Testis (tissue), 3 donors: ENCODE data around the gene XCL2. TPM values are rescaled to one million over a fixed set of nuclear protein-coding genes. Genes with fewer than 3 reads are reported as not detected.

Source experiments
- DNase-seq: peaks from one replicate; pipeline ENCODE4 v3.0.0-alpha.2; 2019
- H3K27ac ChIP-seq, 2 donors: fragments of 200-600 bp; sonication (generic); one replicate each; pipeline ENCODE4 v1.5.1; 2019
- H3K27me3 ChIP-seq: fragments of 200-600 bp; sonication (generic); one replicate; pipeline ENCODE4 v1.5.1; 2019
- H3K36me3 ChIP-seq: fragments of 200-600 bp; sonication (generic); one replicate; pipeline ENCODE4 v1.5.1; 2017; ENCODE audit warnings: low read depth; ENCODE audit errors: missing control alignments
- H3K4me1 ChIP-seq: fragments of 200-600 bp; sonication (generic); one replicate; pipeline ENCODE4 v1.5.1; 2019
- H3K4me3 ChIP-seq, 2 donors: fragments of 200-600 bp; sonication (generic); one replicate each; pipeline ENCODE4 v1.5.1; 2017 to 2019
- H3K9me3 ChIP-seq: fragments of 200-600 bp; sonication (generic); one replicate; pipeline ENCODE4 v1.5.1; 2017
- CTCF ChIP-seq, 3 experiments: fragments of 450-650 bp in 2 of 3; fragments of 200-600 bp in 1 of 3; sonication (generic) in 1 of 3; IDR thresholded peaks; one replicate each; pipeline ENCODE4 v1.5.1; 2016 to 2019; ENCODE audit warnings: antibody characterized with exemption in 3 of 3, mild to moderate bottlenecking in 2 of 3, moderate library complexity in 1 of 3
- POLR2A ChIP-seq: fragments of 450-650 bp; IDR thresholded peaks from one replicate; pipeline ENCODE4 v1.6.1; 2017; ENCODE audit warnings: antibody characterized with exemption, mild to moderate bottlenecking, moderate library complexity
- WGBS, 2 donors: methylation state at CpG; one replicate each; pipeline ENCODE4 v1.1.5; 2018; 5-methylcytosine and 5-hydroxymethylcytosine counted together
- intact Hi-C: fragments of 100-400 bp; cut with DNase I; formaldehyde crosslinking; loops from one replicate; pipeline ENCODE4 v1.15.1; 2023; ENCODE audit warnings: low total_unique reads
- polyA plus RNA-seq: library from polyadenylated mRNA; stranded (reverse); fragments of 350-450 nt; fragmentation: Illumina TruSeq; extraction: RNeasy Lipid Tissue Mini Kit (QIAGEN cat#74804); gene quantifications from one replicate; pipeline ENCODE4 v1.2.3, GENCODE V29; 2014; ENCODE audit warnings: low read depth, low replicate concordance; ENCODE audit not compliant: insufficient read depth
- total RNA-seq, 2 donors: library from RNA; depleted of rRNA; stranded (reverse); fragments of >200 nt; gene quantifications; one replicate each; pipeline ENCODE4 v1.2.3, GENCODE V29; 2016

XCL2 gene
- total and polyA plus RNA-seq, 3 donors from 2014 or later = 2.0 TPM; not detected in 2

- no peaks in the 10 kb centered on the region for H3K9me3 ChIP-seq
- H3K36me3 ChIP-seq = no peaks in the 10 kb centered on the region
- no peaks in the 10 kb centered on the region for H3K27me3 ChIP-seq
- no peak overlapping the region for H3K27ac ChIP-seq
- TF ChIP-seq POLR2A = no peak
- no peak for TF ChIP-seq CTCF (IDR thresholded peaks at IDR 0.05)
- DNase-seq = no peak
- no peak overlapping the region for H3K4me3 ChIP-seq
- 78 to 82% methylated on average over 1 of the region's 1 CpG for WGBS, 2 donors
- intact Hi-C loops = loop anchor here (10.0 kb wide), 1 partner anchor 122 kb away; no protein-coding TSS in a partner anchor
- no peaks in the 10 kb centered on the region for H3K4me1 ChIP-seq
Observed at GRCh38 chr1:168567007-168567406, 23.2 kb upstream of the XCL2 start.

- no peaks in the 10 kb centered on the region for H3K9me3 ChIP-seq
- no peaks in the 10 kb centered on the region for H3K36me3 ChIP-seq
- no peaks in the 10 kb centered on the region for H3K27me3 ChIP-seq
- no peaks in the 10 kb centered on the region for H3K4me1 ChIP-seq
- DNase-seq = no peak
- WGBS, 2 donors = 50 to 60% methylated on average over 4 of the region's 4 CpGs
- no peak overlapping the region for H3K4me3 ChIP-seq
- H3K27ac ChIP-seq = no peak overlapping the region
- TF ChIP-seq POLR2A (no peak), CTCF (IDR thresholded peaks at IDR 0.05) (no peak)
- intact Hi-C loops = loop anchor here (10.0 kb wide), 1 partner anchor 121 kb away; no protein-coding TSS in a partner anchor
Observed at GRCh38 chr1:168565825-168566224, 22.0 kb upstream of the XCL2 start.

GRCh38 chr1:168561989-168562388 is 18.2 kb upstream of the XCL2 start:
- Histone ChIP-seq H3K4me1 (no peaks in the 10 kb centered on the region), H3K4me3 (no peak overlapping the region), H3K27me3 (no peaks in the 10 kb centered on the region), H3K9me3 (no peaks in the 10 kb centered on the region), H3K36me3 (no peaks in the 10 kb centered on the region), H3K27ac (no peak overlapping the region)
- WGBS, 2 donors = 77 to 89% methylated on average over 2 of the region's 2 CpGs
- intact Hi-C loops = loop anchor here (10.0 kb wide), 1 partner anchor 117 kb away; no protein-coding TSS in a partner anchor
- DNase-seq = no peak
- TF ChIP-seq CTCF (IDR thresholded peaks at IDR 0.05) (no peak), POLR2A (no peak)

GRCh38 chr1:168560370-168560769 is 16.6 kb upstream of the XCL2 start:
- H3K4me1 ChIP-seq = no peaks in the 10 kb centered on the region
- H3K4me3 ChIP-seq = no peak overlapping the region
- H3K27me3 ChIP-seq = no peaks in the 10 kb centered on the region
- DNase-seq = no peak
- no peak for TF ChIP-seq POLR2A
- TF ChIP-seq CTCF (IDR thresholded peaks at IDR 0.05) = no peak
- no peaks in the 10 kb centered on the region for H3K36me3 ChIP-seq
- intact Hi-C loops = loop anchor here (10.0 kb wide), 1 partner anchor 116 kb away; no protein-coding TSS in a partner anchor
- H3K9me3 ChIP-seq = no peaks in the 10 kb centered on the region
- no peak overlapping the region for H3K27ac ChIP-seq

GRCh38 chr1:168556647-168557046 is 12.8 kb upstream of the XCL2 start:
- Histone ChIP-seq H3K4me1 (no peaks in the 10 kb centered on the region), H3K27me3 (no peaks in the 10 kb centered on the region), H3K4me3 (no peak overlapping the region), H3K27ac (no peak overlapping the region), H3K9me3 (no peaks in the 10 kb centered on the region), H3K36me3 (no peaks in the 10 kb centered on the region)
- intact Hi-C loops = no loop called here
- TF ChIP-seq CTCF (IDR thresholded peaks at IDR 0.05) = no peak
- no peak for TF ChIP-seq POLR2A
- no peak for DNase-seq
